HG02943 (cell line): ENCODE data around the gene WIPF1.

Experiments
- ATAC-seq: cut with Tn5 transposase; IDR thresholded peaks from one replicate; pipeline ENCODE4 v1.9.1; 2021; ENCODE audit warnings: mild to moderate bottlenecking, low read depth, moderate library complexity; ENCODE audit not compliant: unreplicated experiment

The WIPF1 gene

GRCh38 chr2:174599310-174599921 lies 1.8 kb upstream of the WIPF1 start:
- ATAC-seq: no peak

GRCh38 chr2:174597009-174597344 lies 627 bp downstream of the WIPF1 start:
- no peak for ATAC-seq

- ATAC-seq: no peak
These were observed 1.7 kb downstream of the WIPF1 start for GRCh38 chr2:174595891-174596397.

- no peak for ATAC-seq
These were observed 2.3 kb downstream of the WIPF1 start for GRCh38 chr2:174595116-174595809.

- no peak for ATAC-seq
These were observed 3.1 kb downstream of the WIPF1 start for GRCh38 chr2:174594456-174594855.

GRCh38 chr2:174593574-174594203 lies 3.9 kb downstream of the WIPF1 start:
- peak; percentile 64 for ATAC-seq

- ATAC-seq: no peak
These were observed 4.6 kb downstream of the WIPF1 start for GRCh38 chr2:174593041-174593440.

- ATAC-seq: no peak
These were observed 5.9 kb downstream of the WIPF1 start for GRCh38 chr2:174591740-174592139.

GRCh38 chr2:174590928-174591648 lies 6.5 kb downstream of the WIPF1 start:
- no peak for ATAC-seq

- no peak for ATAC-seq
These were observed 7.3 kb downstream of the WIPF1 start for GRCh38 chr2:174590346-174590745.

GRCh38 chr2:174589334-174589733 lies 8.3 kb downstream of the WIPF1 start:
- ATAC-seq: no peak

GRCh38 chr2:174588463-174588862 lies 9.1 kb downstream of the WIPF1 start:
- ATAC-seq: no peak

GRCh38 chr2:174587579-174587978 lies 10.0 kb downstream of the WIPF1 start:
- no peak for ATAC-seq

GRCh38 chr2:174586418-174587295 lies 10.9 kb downstream of the WIPF1 start:
- no peak for ATAC-seq

- no peak for ATAC-seq
These were observed 11.8 kb downstream of the WIPF1 start for GRCh38 chr2:174585657-174586252.

GRCh38 chr2:174585146-174585545 lies 12.5 kb downstream of the WIPF1 start:
- ATAC-seq: no peak

- no peak for ATAC-seq
These were observed 16.1 kb downstream of the WIPF1 start for GRCh38 chr2:174581491-174581890.

- ATAC-seq: no peak
These were observed 16.7 kb downstream of the WIPF1 start for GRCh38 chr2:174580951-174581350.

GRCh38 chr2:174577967-174578589 lies 19.5 kb downstream of the WIPF1 start:
- no peak for ATAC-seq
